T-helper 17 cell (primary cell): Measurements from ENCODE around the gene PTTG1IP. TPM values are rescaled to one million over a fixed set of nuclear protein-coding genes. Genes with fewer than 3 reads are reported as not detected.

ENCODE experiments used
- ATAC-seq: fragments of 150-1000 bp; cut with Tn5 transposase; 2 replicates; pipeline ENCODE4 v1.10.0; 2021; ENCODE audit warnings: mild to moderate bottlenecking, moderate library complexity
- DNase-seq, 3 donors: peaks; one replicate each; pipeline versions ENCODE4 v3.0.0 to v3.0.0-alpha.2; 2020 to 2021
- H3K9me3 ChIP-seq: one replicate; pipeline ENCODE4 v1.7.0; 2013; ENCODE audit warnings: low read length, mild to moderate bottlenecking; ENCODE audit not compliant: control insufficient read depth, poor library complexity, severe bottlenecking
- H3K27ac Mint-ChIP-seq: one replicate; pipeline ENCODE4 v1.8.0; 2022; ENCODE audit warnings: mild to moderate bottlenecking, moderate library complexity, mixed read lengths
- H3K27me3 Mint-ChIP-seq: one replicate; pipeline ENCODE4 v1.8.0; 2022; ENCODE audit warnings: mixed read lengths
- H3K36me3 Mint-ChIP-seq: one replicate; pipeline ENCODE4 v1.8.0; 2022; ENCODE audit warnings: low read depth, mixed read lengths
- H3K4me1 Mint-ChIP-seq: one replicate; pipeline ENCODE4 v1.8.0; 2022; ENCODE audit warnings: mild to moderate bottlenecking, mixed read lengths
- H3K4me3 Mint-ChIP-seq: one replicate; pipeline ENCODE4 v1.8.0; 2022; ENCODE audit warnings: mild to moderate bottlenecking, moderate library complexity, mixed read lengths
- total RNA-seq, 4 donors: library from RNA in 2 of 4; stranded (reverse) in 2 of 4; gene quantifications; one replicate each; pipeline ENCODE4 v1.2.3 and lab custom pipeline; 2022 to 2026

PTTG1IP gene
- total RNA-seq, 2 donors from 2014 or later = 98.4 to 123 TPM

- Mint-ChIP-seq H3K4me3 (peak overlapping the region; percentile 25), H3K36me3 (peaks cover 6% of the 10 kb centered on the region), H3K27me3 (no peaks in the 10 kb centered on the region), H3K27ac (peak overlapping the region; percentile 77), H3K4me1 (peaks cover 18% of the 10 kb centered on the region)
- no peaks in the 10 kb centered on the region for H3K9me3 ChIP-seq
- ATAC-seq = no peak
- DNase-seq = no peak
These were observed 19.7 kb downstream of the PTTG1IP start for GRCh38 chr21:44853601-44854390.

- Mint-ChIP-seq H3K27me3 (no peaks in the 10 kb centered on the region), H3K4me3 (no peak overlapping the region), H3K4me1 (peaks cover 24% of the 10 kb centered on the region), H3K27ac (peak overlapping the region; percentile 14), H3K36me3 (peaks cover 5% of the 10 kb centered on the region)
- ATAC-seq (no peak), DNase-seq (no peak)
- no peaks in the 10 kb centered on the region for H3K9me3 ChIP-seq
These were observed 22.4 kb downstream of the PTTG1IP start for GRCh38 chr21:44850905-44851657.

- Mint-ChIP-seq H3K4me1 (peaks cover 23% of the 10 kb centered on the region), H3K36me3 (peaks cover 4% of the 10 kb centered on the region), H3K27ac (no peak overlapping the region), H3K4me3 (no peak overlapping the region), H3K27me3 (no peaks in the 10 kb centered on the region)
- ATAC-seq (no peak), DNase-seq (no peak)
- no peaks in the 10 kb centered on the region for H3K9me3 ChIP-seq
These were observed 23.2 kb downstream of the PTTG1IP start for GRCh38 chr21:44850208-44850800.

GRCh38 chr21:44849616-44850130 is 23.8 kb downstream of the PTTG1IP start:
- no peaks in the 10 kb centered on the region for H3K9me3 ChIP-seq
- no peak for DNase-seq
- ATAC-seq = no peak
- no peak overlapping the region for H3K4me3 Mint-ChIP-seq
- H3K4me1 Mint-ChIP-seq = peaks cover 19% of the 10 kb centered on the region
- H3K36me3 Mint-ChIP-seq = peaks cover 4% of the 10 kb centered on the region
- no peaks in the 10 kb centered on the region for H3K27me3 Mint-ChIP-seq
- H3K27ac Mint-ChIP-seq = no peak overlapping the region

- Mint-ChIP-seq H3K36me3 (peaks cover 4% of the 10 kb centered on the region), H3K4me1 (peaks cover 14% of the 10 kb centered on the region), H3K27ac (no peak overlapping the region), H3K27me3 (no peaks in the 10 kb centered on the region), H3K4me3 (no peak overlapping the region)
- H3K9me3 ChIP-seq = no peaks in the 10 kb centered on the region
- DNase-seq (no peak), ATAC-seq (no peak)
These were observed 24.5 kb downstream of the PTTG1IP start for GRCh38 chr21:44848821-44849521.

- peaks cover 2% of the 10 kb centered on the region for H3K36me3 Mint-ChIP-seq
- peaks cover 13% of the 10 kb centered on the region for H3K4me1 Mint-ChIP-seq
- H3K27me3 Mint-ChIP-seq = no peaks in the 10 kb centered on the region
- ATAC-seq = no peak
- H3K4me3 Mint-ChIP-seq = no peak overlapping the region
- no peak for DNase-seq
- no peaks in the 10 kb centered on the region for H3K9me3 ChIP-seq
- peak overlapping the region; percentile 67 for H3K27ac Mint-ChIP-seq
These were observed 26.0 kb downstream of the PTTG1IP start for GRCh38 chr21:44847261-44848056.

GRCh38 chr21:44846485-44847260 is 26.8 kb downstream of the PTTG1IP start:
- DNase-seq = no peak
- H3K4me1 Mint-ChIP-seq = peaks cover 8% of the 10 kb centered on the region
- no peaks in the 10 kb centered on the region for H3K9me3 ChIP-seq
- H3K27me3 Mint-ChIP-seq = no peaks in the 10 kb centered on the region
- peaks cover 2% of the 10 kb centered on the region for H3K36me3 Mint-ChIP-seq
- H3K27ac Mint-ChIP-seq = peak overlapping the region; percentile 27
- peak; percentile 65 for ATAC-seq
- peak overlapping the region; percentile 70 for H3K4me3 Mint-ChIP-seq

- peaks cover 8% of the 10 kb centered on the region for H3K4me1 Mint-ChIP-seq
- DNase-seq (no peak), ATAC-seq (no peak)
- peaks cover 4% of the 10 kb centered on the region for H3K27me3 Mint-ChIP-seq
- H3K9me3 ChIP-seq = no peaks in the 10 kb centered on the region
- peak overlapping the region; percentile 70 for H3K4me3 Mint-ChIP-seq
- H3K36me3 Mint-ChIP-seq = peaks cover 2% of the 10 kb centered on the region
- H3K27ac Mint-ChIP-seq = peak overlapping the region; percentile 27
These were observed 27.3 kb downstream of the PTTG1IP start for GRCh38 chr21:44846224-44846484.

GRCh38 chr21:44845418-44846223 is 27.9 kb downstream of the PTTG1IP start:
- H3K4me3 Mint-ChIP-seq = peak overlapping the region; percentile 70
- peaks cover 7% of the 10 kb centered on the region for H3K27me3 Mint-ChIP-seq
- peak overlapping the region; percentile 27 for H3K27ac Mint-ChIP-seq
- H3K36me3 Mint-ChIP-seq = no peaks in the 10 kb centered on the region
- ATAC-seq = peak; percentile 80
- no peaks in the 10 kb centered on the region for H3K9me3 ChIP-seq
- H3K4me1 Mint-ChIP-seq = peaks cover 8% of the 10 kb centered on the region
- DNase-seq = peak; percentile 24 to 39 (median 33)

GRCh38 chr21:44844256-44844655 is 29.2 kb downstream of the PTTG1IP start:
- H3K9me3 ChIP-seq = no peaks in the 10 kb centered on the region
- no peak overlapping the region for H3K27ac Mint-ChIP-seq
- H3K27me3 Mint-ChIP-seq = peaks cover 7% of the 10 kb centered on the region
- DNase-seq = no peak
- peak overlapping the region; percentile 15 for H3K4me3 Mint-ChIP-seq
- peaks cover 11% of the 10 kb centered on the region for H3K4me1 Mint-ChIP-seq
- no peaks in the 10 kb centered on the region for H3K36me3 Mint-ChIP-seq
- no peak for ATAC-seq

GRCh38 chr21:44842721-44843445 is 30.6 kb downstream of the PTTG1IP start:
- H3K27me3 Mint-ChIP-seq = peaks cover 7% of the 10 kb centered on the region
- no peak overlapping the region for H3K27ac Mint-ChIP-seq
- no peak for DNase-seq
- peaks cover 11% of the 10 kb centered on the region for H3K4me1 Mint-ChIP-seq
- no peaks in the 10 kb centered on the region for H3K36me3 Mint-ChIP-seq
- ATAC-seq = no peak
- no peak overlapping the region for H3K4me3 Mint-ChIP-seq
- no peaks in the 10 kb centered on the region for H3K9me3 ChIP-seq
